ENCODE measurements around the gene UBE4A. TPM values are rescaled to one million over a fixed set of nuclear protein-coding genes. Genes with fewer than 3 reads are reported as not detected.

Gene UBE4A
- total RNA-seq, 2 donors from 2014 or later = 50.2 to 57.9 TPM

GRCh38 chr11:118328745-118329144 is 30.7 kb upstream of the UBE4A start:
- no peak overlapping the region for H3K27ac ChIP-seq
- TF ChIP-seq CTCF (IDR thresholded peaks at IDR 0.05) = no peak
- no peak for TF ChIP-seq POLR2AphosphoS5 (IDR thresholded peaks at IDR 0.05)
- TF ChIP-seq POLR2A (IDR thresholded peaks at IDR 0.05) = no peak
- H3K4me1 ChIP-seq (replicated peaks) = no peaks in the 10 kb centered on the region
- no peaks in the 10 kb centered on the region for H3K9me3 ChIP-seq
- no peak for DNase-seq (ENCODE audit: low spot score)
- H3K27me3 ChIP-seq (replicated peaks; ENCODE audit: insufficient read depth) = no peaks in the 10 kb centered on the region
- intact Hi-C loops (cut with DNase I) = no loop called here
- no peaks in the 10 kb centered on the region for H3K36me3 ChIP-seq
- H3K4me3 ChIP-seq = no peak overlapping the region

GRCh38 chr11:118334745-118335144 is 24.7 kb upstream of the UBE4A start:
- TF ChIP-seq POLR2AphosphoS5 (IDR thresholded peaks at IDR 0.05) = no peak
- no peak for TF ChIP-seq POLR2A (IDR thresholded peaks at IDR 0.05)
- no peak for TF ChIP-seq CTCF (IDR thresholded peaks at IDR 0.05)
- Histone ChIP-seq H3K9me3 (no peaks in the 10 kb centered on the region), H3K27ac (no peak overlapping the region), H3K4me1 (replicated peaks) (no peaks in the 10 kb centered on the region), H3K27me3 (replicated peaks; ENCODE audit: insufficient read depth) (no peaks in the 10 kb centered on the region), H3K36me3 (no peaks in the 10 kb centered on the region), H3K4me3 (no peak overlapping the region)
- 81% methylated on average over 1 of the region's 1 CpG for WGBS
- no peak for DNase-seq (ENCODE audit: low spot score)
- intact Hi-C loops (cut with DNase I) = no loop called here

GRCh38 chr11:118338637-118339061 is 20.8 kb upstream of the UBE4A start:
- Histone ChIP-seq H3K27ac (no peak overlapping the region), H3K36me3 (no peaks in the 10 kb centered on the region), H3K4me3 (no peak overlapping the region), H3K4me1 (replicated peaks) (no peaks in the 10 kb centered on the region), H3K27me3 (replicated peaks; ENCODE audit: insufficient read depth) (no peaks in the 10 kb centered on the region), H3K9me3 (no peaks in the 10 kb centered on the region)
- 60% methylated on average over 7 of the region's 7 CpGs for WGBS
- intact Hi-C loops (cut with DNase I) = no loop called here
- no peak for DNase-seq (ENCODE audit: low spot score)
- TF ChIP-seq CTCF (IDR thresholded peaks at IDR 0.05) (no peak), POLR2A (IDR thresholded peaks at IDR 0.05) (no peak), POLR2AphosphoS5 (IDR thresholded peaks at IDR 0.05) (no peak)

GRCh38 chr11:118339281-118339961 is 20.0 kb upstream of the UBE4A start:
- Histone ChIP-seq H3K9me3 (no peaks in the 10 kb centered on the region), H3K27me3 (replicated peaks; ENCODE audit: insufficient read depth) (no peaks in the 10 kb centered on the region), H3K27ac (no peak overlapping the region), H3K36me3 (no peaks in the 10 kb centered on the region), H3K4me1 (replicated peaks) (no peaks in the 10 kb centered on the region), H3K4me3 (no peak overlapping the region)
- TF ChIP-seq POLR2AphosphoS5 (IDR thresholded peaks at IDR 0.05) (no peak), POLR2A (IDR thresholded peaks at IDR 0.05) (no peak), CTCF (IDR thresholded peaks at IDR 0.05) (no peak)
- WGBS = 83% methylated on average over 5 of the region's 5 CpGs
- DNase-seq (ENCODE audit: low spot score) = no peak
- intact Hi-C loops (cut with DNase I) = no loop called here

- Histone ChIP-seq H3K36me3 (no peaks in the 10 kb centered on the region), H3K4me3 (no peak overlapping the region), H3K9me3 (no peaks in the 10 kb centered on the region), H3K4me1 (replicated peaks) (no peaks in the 10 kb centered on the region), H3K27me3 (replicated peaks; ENCODE audit: insufficient read depth) (no peaks in the 10 kb centered on the region), H3K27ac (no peak overlapping the region)
- no peak for DNase-seq (ENCODE audit: low spot score)
- TF ChIP-seq CTCF (IDR thresholded peaks at IDR 0.05) (no peak), POLR2A (IDR thresholded peaks at IDR 0.05) (no peak), POLR2AphosphoS5 (IDR thresholded peaks at IDR 0.05) (no peak)
- 82% methylated on average over 3 of the region's 3 CpGs for WGBS
- intact Hi-C loops (cut with DNase I) = no loop called here
These were observed 19.0 kb upstream of the UBE4A start for GRCh38 chr11:118340449-118340848.
